ENCODE data around the gene ZNF74.
"Not testable (repeated sequence)": the region's sequence is repeated elsewhere in the genome, so short reads cannot be mapped to it uniquely, and the experiment has no call there.

Gene ZNF74

DNA sequence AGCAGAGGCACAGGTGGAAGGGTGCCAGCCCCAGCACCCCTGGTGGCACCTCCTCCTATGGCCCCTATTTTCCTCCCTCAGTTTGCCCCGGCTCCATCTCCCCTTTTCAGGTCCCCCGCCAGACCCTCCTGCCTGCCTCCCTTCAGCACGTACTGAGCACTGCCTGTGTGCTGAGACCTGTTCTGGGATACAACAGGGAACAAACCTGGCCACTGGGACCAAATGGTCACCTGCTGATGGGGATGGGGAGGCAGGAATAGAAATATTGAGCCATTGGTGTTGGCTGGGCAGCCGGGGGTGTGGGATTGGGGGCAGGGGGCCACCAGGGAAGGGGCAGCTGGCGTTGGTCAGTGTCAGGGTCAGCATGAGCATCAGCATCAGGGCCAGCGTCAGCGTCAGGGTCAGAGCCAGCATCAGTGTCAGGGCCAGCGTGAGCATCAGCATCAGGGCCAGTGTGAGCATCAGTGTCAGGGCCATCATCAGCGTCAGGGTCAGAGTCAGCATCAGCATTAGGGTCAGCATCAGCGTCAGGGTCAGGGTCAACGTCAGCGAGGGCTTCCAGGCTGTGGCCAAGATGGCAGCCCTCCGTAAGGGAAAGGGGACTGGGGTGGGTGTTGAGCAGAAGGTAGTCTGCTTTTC, 7.5 kb downstream of the ZNF74 start:
- DNase-seq: no peak

DNA sequence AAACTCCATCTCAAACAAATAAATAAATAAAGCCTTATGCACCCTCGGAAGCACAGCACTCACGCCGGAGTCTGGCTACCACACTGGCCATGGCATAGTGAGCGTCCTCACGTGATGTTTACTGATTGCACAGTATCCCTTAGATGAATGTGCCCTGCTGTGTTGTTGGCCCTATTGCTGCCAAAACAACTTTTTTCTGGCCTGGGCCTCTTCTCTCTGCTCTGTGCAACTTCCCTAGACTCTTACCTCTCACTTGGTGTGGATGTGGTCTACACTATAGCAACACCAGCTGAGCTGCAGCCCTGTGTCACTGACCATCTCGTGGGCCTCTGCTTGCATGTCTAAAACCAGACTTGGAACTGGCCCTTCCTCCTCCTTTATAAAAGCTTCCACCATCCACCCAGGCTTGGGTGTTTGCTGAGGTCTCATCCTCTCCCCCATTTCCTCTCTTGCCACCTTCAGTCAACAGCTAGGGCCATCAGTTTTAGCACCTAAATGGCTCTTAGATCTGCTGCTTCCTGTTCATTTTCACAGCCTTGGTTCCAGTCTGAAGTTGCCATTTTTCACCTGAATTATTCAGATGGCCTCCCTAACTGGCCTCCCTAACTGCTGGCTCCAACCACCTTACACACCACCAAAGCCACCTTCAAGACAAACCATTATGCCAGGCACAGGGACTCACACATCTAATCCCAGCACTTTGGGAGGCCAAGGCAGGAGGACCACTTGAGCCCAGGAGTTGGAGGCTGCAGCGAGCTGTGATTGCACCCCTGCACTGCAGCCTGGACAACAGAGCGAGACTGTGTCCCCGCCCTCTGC, 9.2 kb downstream of the ZNF74 start:
- DNase-seq: no peak

- DNase-seq: no peak
Observed at GRCh38 chr22:20403779-20404140, 9.8 kb downstream of the ZNF74 start.

DNA sequence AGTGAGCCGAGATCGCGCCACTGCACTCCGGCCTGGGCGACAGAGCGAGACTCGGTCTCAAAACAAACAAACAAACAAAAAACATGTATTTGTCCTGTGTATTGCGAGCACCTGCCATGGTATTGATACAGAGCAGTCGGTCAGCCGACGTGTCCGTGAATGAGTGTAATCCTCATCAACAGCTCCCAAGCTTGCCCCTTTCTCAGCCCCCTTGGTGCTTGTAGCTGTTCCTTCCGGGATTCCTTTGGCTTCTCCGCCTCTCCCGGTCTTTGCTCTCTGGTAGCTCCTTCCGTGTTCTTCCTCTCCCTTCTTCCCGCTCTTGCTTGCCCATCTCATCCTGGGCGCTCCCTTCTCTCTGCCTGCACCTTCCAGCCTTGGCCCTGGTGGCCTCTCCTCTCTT, 10.9 kb downstream of the ZNF74 start:
- no peak for DNase-seq

GRCh38 chr22:20405291-20405930, 11.5 kb downstream of the ZNF74 start:
- no peak for DNase-seq

DNA sequence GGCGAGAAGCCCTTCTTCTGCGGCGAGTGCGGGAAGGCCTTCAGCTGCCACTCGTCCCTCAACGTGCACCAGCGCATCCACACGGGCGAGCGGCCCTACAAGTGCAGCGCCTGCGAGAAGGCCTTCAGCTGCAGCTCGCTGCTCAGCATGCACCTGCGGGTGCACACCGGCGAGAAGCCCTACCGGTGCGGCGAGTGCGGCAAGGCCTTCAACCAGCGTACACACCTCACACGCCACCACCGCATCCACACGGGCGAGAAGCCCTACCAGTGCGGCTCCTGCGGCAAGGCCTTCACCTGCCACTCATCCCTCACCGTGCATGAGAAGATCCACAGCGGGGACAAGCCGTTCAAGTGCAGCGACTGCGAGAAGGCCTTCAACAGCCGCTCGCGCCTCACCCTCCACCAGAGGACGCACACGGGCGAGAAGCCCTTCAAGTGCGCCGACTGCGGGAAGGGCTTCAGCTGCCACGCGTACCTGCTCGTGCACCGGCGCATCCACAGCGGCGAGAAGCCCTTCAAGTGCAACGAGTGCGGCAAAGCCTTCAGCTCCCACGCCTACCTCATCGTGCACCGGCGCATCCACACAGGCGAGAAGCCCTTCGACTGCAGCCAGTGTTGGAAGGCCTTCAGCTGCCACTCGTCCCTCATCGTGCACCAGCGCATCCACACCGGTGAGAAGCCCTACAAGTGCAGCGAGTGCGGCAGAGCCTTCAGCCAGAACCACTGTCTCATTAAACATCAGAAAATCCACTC, 12.2 kb downstream of the ZNF74 start:
- no peak for DNase-seq

- DNase-seq: no peak
Observed at GRCh38 chr22:20406686-20407408, 12.9 kb downstream of the ZNF74 start.

GRCh38 chr22:20407829-20408228, 13.9 kb downstream of the ZNF74 start:
- no peak for DNase-seq

- DNase-seq: no peak
Observed at GRCh38 chr22:20408891-20409290, 14.9 kb downstream of the ZNF74 start.

DNA sequence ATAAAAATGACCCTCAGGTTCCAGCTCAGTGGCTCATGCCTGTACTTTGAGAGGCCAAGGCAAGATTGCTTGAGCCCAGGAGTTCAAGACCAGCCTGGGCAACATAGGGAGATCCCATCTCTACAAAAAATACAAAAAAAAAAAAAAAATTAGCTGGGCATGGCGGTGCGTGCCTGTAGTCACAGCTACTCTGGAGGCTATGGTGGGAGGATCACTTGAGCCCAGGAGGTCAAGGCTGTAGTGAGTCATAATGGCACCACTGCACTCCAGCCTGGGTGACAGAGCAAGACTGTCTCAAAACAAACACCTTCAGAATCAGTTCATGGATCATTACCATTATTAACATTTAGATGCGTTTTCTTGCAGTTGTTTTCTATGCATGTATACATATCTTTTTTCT, 15.4 kb downstream of the ZNF74 start:
- DNase-seq: not testable (repeated sequence)

- DNase-seq: no peak
Observed at GRCh38 chr22:20412474-20413216, 18.7 kb downstream of the ZNF74 start.

- DNase-seq: no peak
Observed at GRCh38 chr22:20413217-20414058, 19.5 kb downstream of the ZNF74 start.

DNA sequence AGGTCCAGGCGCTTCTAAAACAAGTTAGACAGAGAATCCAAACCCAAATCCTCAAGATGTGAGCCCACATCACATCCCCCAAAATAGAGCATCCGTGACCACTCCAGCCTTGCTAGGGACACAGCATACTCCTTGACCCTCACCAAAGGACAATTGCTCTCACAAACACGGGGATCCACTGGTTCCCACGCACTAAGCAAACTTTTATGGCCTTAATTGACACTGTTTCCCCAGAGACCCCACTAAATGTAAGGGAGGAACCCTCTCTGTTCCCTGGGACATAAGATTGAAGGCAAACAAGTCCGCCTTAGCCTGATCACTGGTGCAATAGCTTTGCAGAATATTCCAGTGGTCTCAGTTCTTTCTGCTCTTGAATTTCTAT, 20.1 kb downstream of the ZNF74 start:
- DNase-seq: no peak

DNA sequence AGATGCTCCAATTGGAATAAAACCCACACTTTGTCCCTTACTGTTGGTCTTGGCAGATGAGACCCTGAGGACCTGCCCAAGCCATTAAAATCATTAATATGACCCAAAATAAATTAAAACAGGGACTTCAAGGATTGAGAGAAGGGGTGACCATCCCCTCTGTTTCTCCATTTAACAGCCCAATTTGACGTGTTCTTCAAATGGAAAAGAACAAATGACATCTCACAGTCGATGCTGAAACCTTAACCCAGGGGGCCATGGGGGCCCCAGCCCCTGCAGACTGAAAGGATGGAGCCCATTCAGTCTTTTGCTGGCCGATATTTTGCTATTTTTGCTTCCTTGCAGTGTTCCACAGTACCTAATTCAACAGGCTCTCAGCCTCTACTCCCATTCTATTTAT, 20.5 kb downstream of the ZNF74 start:
- DNase-seq: no peak

DNA sequence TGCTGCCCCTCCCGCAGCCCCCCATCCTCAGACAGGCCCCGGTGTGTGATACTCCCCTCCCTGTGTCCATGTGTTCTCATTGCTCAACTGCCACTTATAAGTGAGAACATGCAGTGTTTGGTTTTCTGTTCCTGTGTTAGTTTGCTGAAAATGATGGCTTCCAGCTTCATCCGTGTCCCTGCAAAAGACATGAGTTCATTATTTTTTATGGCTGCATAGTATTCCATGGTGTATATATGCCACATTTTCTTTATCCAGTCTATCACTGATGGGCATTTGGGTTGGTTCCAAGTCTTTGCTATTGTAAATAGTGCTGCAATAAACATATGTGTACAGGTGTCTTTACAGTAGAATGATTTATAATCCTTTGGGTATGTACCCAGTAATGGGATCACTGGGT, 21.3 kb downstream of the ZNF74 start:
- not testable (repeated sequence) for DNase-seq

- DNase-seq: not testable (repeated sequence)
Observed at GRCh38 chr22:20415699-20416098, 21.7 kb downstream of the ZNF74 start.

- peak; percentile 91 for DNase-seq
Observed at GRCh38 chr22:20418211-20418788, 24.3 kb downstream of the ZNF74 start.

DNA sequence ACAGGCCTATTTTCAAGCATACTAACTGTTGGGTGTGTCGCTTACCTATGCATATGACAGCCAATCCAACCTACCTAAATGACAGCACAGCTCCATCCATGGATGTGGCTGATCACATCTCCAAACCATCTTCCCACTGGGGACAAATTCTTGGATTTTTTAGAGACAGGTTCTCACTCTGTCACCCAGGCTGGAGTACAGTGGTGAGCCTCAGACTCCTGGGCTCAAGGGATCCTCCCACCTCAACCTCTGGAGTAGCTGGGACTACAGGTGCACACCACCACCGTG, 25.7 kb downstream of the ZNF74 start:
- DNase-seq: no peak

- DNase-seq: no peak
Observed at GRCh38 chr22:20420157-20420842, 26.3 kb downstream of the ZNF74 start.

DNA sequence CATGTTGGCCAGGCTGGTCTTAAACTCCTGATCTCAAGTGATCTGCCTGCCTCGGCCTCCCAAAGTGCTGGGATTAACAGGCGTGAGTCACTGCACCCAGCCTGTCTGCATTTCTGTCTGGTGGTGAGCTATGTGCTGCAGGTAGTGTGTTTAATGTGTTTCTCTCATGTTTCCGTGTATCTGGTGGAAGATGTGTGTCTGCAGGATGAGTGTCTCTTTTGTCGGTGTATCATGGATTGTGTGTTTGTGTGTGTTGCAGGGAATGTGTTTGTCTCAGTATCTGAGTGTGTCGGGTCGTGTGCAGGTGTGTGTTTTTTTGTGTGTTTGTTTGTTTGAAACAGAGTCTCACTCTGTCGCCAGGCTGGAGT, 27.5 kb downstream of the ZNF74 start:
- DNase-seq: peak; percentile 2

Data from femur (tissue), 1 donor.